Left ventricle myocardium inferior (tissue), 1 donor: ENCODE data around the gene XCR1. TPM values are rescaled to one million over a fixed set of nuclear protein-coding genes. Genes with fewer than 3 reads are reported as not detected.
"Not testable (repeated sequence)": the region's sequence is repeated elsewhere in the genome, so short reads cannot be mapped to it uniquely, and the experiment has no call there.

Experiments
- DNase-seq: peaks from one replicate; pipeline ENCODE4 v3.0.0-alpha.2; 2020
- H3K27ac ChIP-seq: fragments of 200-600 bp; replicated peaks from 2 replicates; pipeline ENCODE4 v1.8.0; 2021
- H3K27me3 ChIP-seq: fragments of 200-600 bp; 2 replicates; pipeline ENCODE4 v1.8.0; 2021; ENCODE audit warnings: low read depth
- H3K36me3 ChIP-seq: fragments of 200-600 bp; 2 replicates; pipeline ENCODE4 v1.8.0; 2021
- H3K4me1 ChIP-seq: fragments of 200-600 bp; 2 replicates; pipeline ENCODE4 v1.8.0; 2021
- H3K4me3 ChIP-seq: fragments of 200-600 bp; 2 replicates; pipeline ENCODE4 v1.8.0; 2021; ENCODE audit warnings: mild to moderate bottlenecking, moderate library complexity
- H3K9me3 ChIP-seq: fragments of 200-600 bp; replicated peaks from 2 replicates; pipeline ENCODE4 v1.8.0; 2021
- intact Hi-C: fragments of 100-400 bp; cut with micrococcal nuclease; formaldehyde crosslinking; loops from one replicate; pipeline ENCODE4 v1.11.0; 2022
- total RNA-seq: library from RNA; stranded (reverse); fragmentation: NEBNext Ultra II Directional; extraction: Animal tissue kit (Norgen Biotek cat#: 25700); gene quantifications from one replicate; pipeline ENCODE4 v1.2.1, GENCODE V29; 2021
- TF ChIP-seq, protein P1 (sequence below): fragments of 200-600 bp; IDR thresholded peaks from 2 replicates; pipeline ENCODE4 v1.8.0; 2021; ENCODE audit warnings: antibody characterized with exemption, mild to moderate bottlenecking, borderline replicate concordance
- donor health status: DM: no; HTN: yes; CAD: no; lungs with severe emphysema.

Gene XCR1
- total RNA-seq, 1 donor from 2014 or later: not detected

- Histone ChIP-seq H3K36me3 (no peaks in the 10 kb centered on the region), H3K4me1 (no peaks in the 10 kb centered on the region), H3K27me3 (no peaks in the 10 kb centered on the region), H3K4me3 (no peak overlapping the region), H3K27ac (no peak overlapping the region), H3K9me3 (no peaks in the 10 kb centered on the region)
- DNase-seq: no peak
- intact Hi-C loops: no loop called here
- TF ChIP-seq, protein P1, sequence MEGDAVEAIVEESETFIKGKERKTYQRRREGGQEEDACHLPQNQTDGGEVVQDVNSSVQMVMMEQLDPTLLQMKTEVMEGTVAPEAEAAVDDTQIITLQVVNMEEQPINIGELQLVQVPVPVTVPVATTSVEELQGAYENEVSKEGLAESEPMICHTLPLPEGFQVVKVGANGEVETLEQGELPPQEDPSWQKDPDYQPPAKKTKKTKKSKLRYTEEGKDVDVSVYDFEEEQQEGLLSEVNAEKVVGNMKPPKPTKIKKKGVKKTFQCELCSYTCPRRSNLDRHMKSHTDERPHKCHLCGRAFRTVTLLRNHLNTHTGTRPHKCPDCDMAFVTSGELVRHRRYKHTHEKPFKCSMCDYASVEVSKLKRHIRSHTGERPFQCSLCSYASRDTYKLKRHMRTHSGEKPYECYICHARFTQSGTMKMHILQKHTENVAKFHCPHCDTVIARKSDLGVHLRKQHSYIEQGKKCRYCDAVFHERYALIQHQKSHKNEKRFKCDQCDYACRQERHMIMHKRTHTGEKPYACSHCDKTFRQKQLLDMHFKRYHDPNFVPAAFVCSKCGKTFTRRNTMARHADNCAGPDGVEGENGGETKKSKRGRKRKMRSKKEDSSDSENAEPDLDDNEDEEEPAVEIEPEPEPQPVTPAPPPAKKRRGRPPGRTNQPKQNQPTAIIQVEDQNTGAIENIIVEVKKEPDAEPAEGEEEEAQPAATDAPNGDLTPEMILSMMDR: no peak
These were observed 11.6 kb upstream of the XCR1 start for GRCh38 chr3:46038916-46039315.

DNA sequence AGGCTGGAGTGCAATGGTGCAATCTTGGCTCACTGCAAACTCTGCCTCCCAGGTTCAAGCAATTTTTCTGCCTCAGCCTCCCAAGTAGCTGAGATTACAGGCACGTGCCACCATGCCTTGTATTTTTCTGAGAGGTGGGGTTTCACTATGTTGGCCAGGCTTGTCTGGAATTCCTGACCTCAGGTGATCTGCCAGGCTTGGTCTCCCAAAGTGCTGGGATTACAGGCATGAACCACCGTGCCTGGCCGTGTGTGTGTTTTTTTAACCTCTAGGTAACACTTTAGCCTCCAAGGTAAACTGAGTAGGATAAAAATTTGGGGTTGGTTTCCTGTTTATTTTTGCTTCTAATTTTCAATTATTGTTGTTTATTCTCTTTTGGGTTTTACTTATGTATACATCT is 10.8 kb upstream of the XCR1 start:
- H3K27me3 ChIP-seq, DNase-seq, H3K9me3 ChIP-seq, H3K4me3 ChIP-seq, H3K4me1 ChIP-seq, H3K36me3 ChIP-seq, H3K27ac ChIP-seq, intact Hi-C loops: not testable (repeated sequence)

GRCh38 chr3:46036191-46036590 is 8.9 kb upstream of the XCR1 start:
- DNase-seq: no peak
- intact Hi-C loops: no loop called here
- H3K27ac ChIP-seq: no peak overlapping the region
- H3K36me3 ChIP-seq: no peaks in the 10 kb centered on the region
- no peaks in the 10 kb centered on the region for H3K27me3 ChIP-seq
- no peak overlapping the region for H3K4me3 ChIP-seq
- TF ChIP-seq, protein P1: no peak
- no peaks in the 10 kb centered on the region for H3K9me3 ChIP-seq
- no peaks in the 10 kb centered on the region for H3K4me1 ChIP-seq

DNA sequence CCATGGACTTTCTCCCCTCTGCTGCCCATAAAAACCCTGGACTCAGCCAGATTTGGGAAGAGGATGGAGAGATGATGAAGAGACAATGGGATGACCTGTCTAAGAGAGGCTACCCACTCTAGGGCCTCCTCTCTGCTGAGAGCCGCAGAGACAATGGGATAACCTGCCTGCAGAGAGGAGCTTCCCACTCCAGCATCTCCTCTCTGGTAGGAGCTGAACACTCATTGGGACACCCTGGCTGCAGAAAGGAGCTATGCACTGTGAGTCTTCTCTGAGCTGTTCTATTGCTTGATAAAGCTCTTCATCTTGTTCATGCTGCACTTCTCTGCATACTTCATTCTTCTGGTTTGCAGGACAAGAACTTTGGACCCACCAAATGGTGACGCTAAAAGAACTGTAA is 4.5 kb upstream of the XCR1 start:
- Histone ChIP-seq H3K4me3 (no peak overlapping the region), H3K27me3 (no peaks in the 10 kb centered on the region), H3K4me1 (no peaks in the 10 kb centered on the region), H3K27ac (no peak overlapping the region), H3K9me3 (peaks cover 32% of the 10 kb centered on the region), H3K36me3 (no peaks in the 10 kb centered on the region)
- DNase-seq: no peak
- intact Hi-C loops: no loop called here
- TF ChIP-seq, protein P1: no peak

- intact Hi-C loops: no loop called here
- Histone ChIP-seq H3K4me1 (no peaks in the 10 kb centered on the region), H3K9me3 (peaks cover 36% of the 10 kb centered on the region), H3K27me3 (no peaks in the 10 kb centered on the region), H3K36me3 (no peaks in the 10 kb centered on the region), H3K27ac (no peak overlapping the region), H3K4me3 (no peak overlapping the region)
- DNase-seq: no peak
- TF ChIP-seq, protein P1: no peak
These were observed 4.0 kb upstream of the XCR1 start for GRCh38 chr3:46031269-46031668.

GRCh38 chr3:46030626-46031025 is 3.3 kb upstream of the XCR1 start:
- intact Hi-C loops: no loop called here
- no peak overlapping the region for H3K4me3 ChIP-seq
- TF ChIP-seq, protein P1: no peak
- DNase-seq: no peak
- H3K36me3 ChIP-seq: no peaks in the 10 kb centered on the region
- H3K27me3 ChIP-seq: no peaks in the 10 kb centered on the region
- no peak overlapping the region for H3K27ac ChIP-seq
- H3K9me3 ChIP-seq: peaks cover 36% of the 10 kb centered on the region
- no peaks in the 10 kb centered on the region for H3K4me1 ChIP-seq
